ENCODE measurements around the gene TRIO. TPM values are rescaled to one million over a fixed set of nuclear protein-coding genes. Genes with fewer than 3 reads are reported as not detected.

Gene TRIO
- 185 TPM for polyA plus RNA-seq (2013, experiment 1 of 2; ENCODE audit: insufficient read length)
- polyA plus RNA-seq (2013, experiment 2 of 2; ENCODE audit: insufficient read length), result 182 TPM

- DNase-seq, result peak; percentile 93
Measured at GRCh38 chr5:14142827-14143545, at the start of gene TRIO. Gene TRIO, plus strand, starts transcription at chr5:14143342. Its CDS starts 384 bp downstream, at chr5:14143726.

- peak; percentile 9 for DNase-seq
Measured at GRCh38 chr5:14097380-14097779, 45.8 kb upstream of the TRIO start.

GRCh38 chr5:14097998-14098471, 45.1 kb upstream of the TRIO start:
- DNase-seq, result peak; percentile 86

GRCh38 chr5:14100281-14100680, 42.9 kb upstream of the TRIO start:
- no peak for DNase-seq

- DNase-seq, result peak; percentile 66
Measured at GRCh38 chr5:14101922-14102321, 41.2 kb upstream of the TRIO start.

- peak; percentile 49 for DNase-seq
Measured at GRCh38 chr5:14102666-14103065, 40.5 kb upstream of the TRIO start.

GRCh38 chr5:14105718-14106410, 37.3 kb upstream of the TRIO start:
- DNase-seq, result peak; percentile 97

GRCh38 chr5:14107536-14107935, 35.6 kb upstream of the TRIO start:
- DNase-seq, result no peak

GRCh38 chr5:14108170-14108996, 34.8 kb upstream of the TRIO start:
- peak; percentile 79 for DNase-seq

GRCh38 chr5:14109041-14109747, 33.9 kb upstream of the TRIO start:
- DNase-seq, result peak; percentile 81

- peak; percentile 11 for DNase-seq
Measured at GRCh38 chr5:14109771-14110170, 33.4 kb upstream of the TRIO start.

- DNase-seq, result no peak
Measured at GRCh38 chr5:14110196-14110595, 32.9 kb upstream of the TRIO start.

GRCh38 chr5:14110680-14111079, 32.5 kb upstream of the TRIO start:
- DNase-seq, result peak; percentile 59

GRCh38 chr5:14112998-14113652, 30.0 kb upstream of the TRIO start:
- no peak for DNase-seq

GRCh38 chr5:14114615-14115251, 28.4 kb upstream of the TRIO start:
- peak; percentile 59 for DNase-seq

GRCh38 chr5:14115323-14115895, 27.7 kb upstream of the TRIO start:
- DNase-seq, result no peak

GRCh38 chr5:14118551-14119320, 24.4 kb upstream of the TRIO start:
- DNase-seq, result no peak

GRCh38 chr5:14120176-14120575, 23.0 kb upstream of the TRIO start:
- DNase-seq, result no peak

GRCh38 chr5:14121552-14121951, 21.6 kb upstream of the TRIO start:
- no peak for DNase-seq

- no peak for DNase-seq
Measured at GRCh38 chr5:14122089-14122488, 21.1 kb upstream of the TRIO start.
